ENCODE results near the gene OFD1.

Gene OFD1, protein sequence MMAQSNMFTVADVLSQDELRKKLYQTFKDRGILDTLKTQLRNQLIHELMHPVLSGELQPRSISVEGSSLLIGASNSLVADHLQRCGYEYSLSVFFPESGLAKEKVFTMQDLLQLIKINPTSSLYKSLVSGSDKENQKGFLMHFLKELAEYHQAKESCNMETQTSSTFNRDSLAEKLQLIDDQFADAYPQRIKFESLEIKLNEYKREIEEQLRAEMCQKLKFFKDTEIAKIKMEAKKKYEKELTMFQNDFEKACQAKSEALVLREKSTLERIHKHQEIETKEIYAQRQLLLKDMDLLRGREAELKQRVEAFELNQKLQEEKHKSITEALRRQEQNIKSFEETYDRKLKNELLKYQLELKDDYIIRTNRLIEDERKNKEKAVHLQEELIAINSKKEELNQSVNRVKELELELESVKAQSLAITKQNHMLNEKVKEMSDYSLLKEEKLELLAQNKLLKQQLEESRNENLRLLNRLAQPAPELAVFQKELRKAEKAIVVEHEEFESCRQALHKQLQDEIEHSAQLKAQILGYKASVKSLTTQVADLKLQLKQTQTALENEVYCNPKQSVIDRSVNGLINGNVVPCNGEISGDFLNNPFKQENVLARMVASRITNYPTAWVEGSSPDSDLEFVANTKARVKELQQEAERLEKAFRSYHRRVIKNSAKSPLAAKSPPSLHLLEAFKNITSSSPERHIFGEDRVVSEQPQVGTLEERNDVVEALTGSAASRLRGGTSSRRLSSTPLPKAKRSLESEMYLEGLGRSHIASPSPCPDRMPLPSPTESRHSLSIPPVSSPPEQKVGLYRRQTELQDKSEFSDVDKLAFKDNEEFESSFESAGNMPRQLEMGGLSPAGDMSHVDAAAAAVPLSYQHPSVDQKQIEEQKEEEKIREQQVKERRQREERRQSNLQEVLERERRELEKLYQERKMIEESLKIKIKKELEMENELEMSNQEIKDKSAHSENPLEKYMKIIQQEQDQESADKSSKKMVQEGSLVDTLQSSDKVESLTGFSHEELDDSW

DNA sequence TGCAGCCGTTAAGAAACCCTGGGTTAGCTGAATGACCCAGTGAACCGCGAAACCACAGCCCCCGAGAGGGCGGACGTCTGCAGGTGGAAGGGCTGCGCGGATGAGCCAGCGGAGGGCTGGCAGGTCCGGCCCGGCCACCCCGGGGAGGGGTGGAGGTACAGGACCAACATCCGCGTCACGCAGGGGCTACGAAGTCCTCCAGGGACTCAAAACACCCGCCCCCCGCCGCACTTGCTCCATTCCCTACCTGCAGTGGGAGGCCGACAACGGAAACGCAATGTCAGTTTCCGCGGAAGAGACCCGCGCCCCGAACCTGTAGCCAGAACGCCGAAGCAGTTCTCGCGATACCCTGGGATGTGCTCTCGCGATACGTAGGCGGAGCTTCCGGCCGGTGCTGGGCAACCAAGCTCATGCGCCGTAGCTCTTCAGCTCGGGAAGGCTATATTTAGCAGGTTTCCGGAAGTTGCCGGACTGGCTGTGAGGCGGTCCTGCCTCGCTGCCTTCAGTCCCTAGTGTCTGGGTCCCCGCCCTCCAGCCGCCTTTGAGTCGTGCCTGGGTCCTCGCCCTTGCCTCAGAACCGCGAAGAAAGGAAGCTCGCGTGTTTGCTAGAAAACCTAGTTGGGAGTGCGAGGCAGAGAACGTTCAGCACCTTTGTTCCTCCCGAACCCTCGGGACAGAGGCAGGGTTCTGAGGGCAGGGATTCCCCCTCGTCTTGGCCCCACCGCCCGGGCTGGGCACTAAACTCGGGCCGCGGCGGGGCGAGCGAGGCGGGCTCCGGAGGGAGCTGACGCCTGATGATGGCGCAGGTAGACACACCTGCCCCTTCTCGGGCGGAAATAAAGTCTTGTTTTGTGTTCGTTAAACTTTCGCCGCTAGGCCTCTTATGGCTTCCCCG lies at the start of gene OFD1, which contains the start of gene TRAPPC2:
Gene OFD1, plus strand, starts transcription at position 471 of the 895 bp plus-strand sequence. Its CDS starts 324 bp downstream, at position 795.
Gene TRAPPC2, minus strand, starts transcription at position 343 of the 895 bp plus-strand sequence. CDS start 14,657 bp downstream, outside the sequence.
- DNase-seq (ENCODE audit: low spot score): peak; percentile 90

DNA sequence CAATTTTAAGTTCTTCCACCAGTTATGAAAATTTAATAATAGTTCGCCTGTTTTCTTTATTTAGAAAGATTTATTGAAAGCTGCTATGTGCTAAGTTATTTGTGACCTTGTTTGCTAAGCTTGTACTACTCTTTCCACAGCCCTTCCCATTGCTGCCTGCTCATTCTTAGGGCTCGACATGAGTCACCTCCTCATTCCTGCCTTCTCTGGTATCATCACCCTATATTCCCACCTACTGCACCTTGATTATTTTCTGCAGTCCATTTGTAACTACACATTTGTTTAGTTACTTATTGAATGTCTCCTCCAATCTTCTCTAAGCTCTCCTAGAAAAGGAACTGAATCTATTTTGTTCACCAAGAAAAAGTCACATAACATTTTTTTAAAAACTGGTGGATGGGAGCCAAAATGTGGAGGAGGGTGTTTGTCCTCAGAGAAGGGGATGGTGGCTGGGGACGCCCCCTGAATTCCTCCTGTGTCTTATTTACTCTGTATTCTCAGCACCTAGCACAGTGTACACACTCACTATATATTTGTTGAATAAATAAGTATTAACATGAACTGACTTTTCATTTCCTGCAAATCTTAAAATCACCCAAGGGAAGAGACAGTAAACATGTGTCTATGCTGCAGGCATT lies 49.3 kb upstream of the OFD1 start:
- no peak for DNase-seq (ENCODE audit: low spot score)

DNA sequence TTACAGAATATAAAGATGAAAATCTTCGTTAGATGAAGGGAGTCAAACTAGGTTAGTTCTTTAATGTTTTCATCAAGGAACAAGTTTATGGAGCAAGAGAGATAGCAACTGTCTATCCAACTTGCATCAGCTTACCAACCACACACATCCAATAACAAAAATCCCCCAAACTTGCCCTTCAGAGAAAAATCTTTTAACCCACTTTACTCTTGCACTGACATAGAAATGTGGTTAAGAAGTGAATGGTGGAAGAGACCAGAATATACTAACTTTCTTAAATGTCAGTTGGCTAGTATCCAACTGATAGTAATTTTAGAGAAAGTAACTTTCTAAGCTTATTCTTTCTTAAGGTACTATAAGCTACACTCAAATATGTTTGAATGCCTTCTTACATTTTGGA lies 47.3 kb upstream of the OFD1 start:
- DNase-seq (ENCODE audit: low spot score): no peak

DNA sequence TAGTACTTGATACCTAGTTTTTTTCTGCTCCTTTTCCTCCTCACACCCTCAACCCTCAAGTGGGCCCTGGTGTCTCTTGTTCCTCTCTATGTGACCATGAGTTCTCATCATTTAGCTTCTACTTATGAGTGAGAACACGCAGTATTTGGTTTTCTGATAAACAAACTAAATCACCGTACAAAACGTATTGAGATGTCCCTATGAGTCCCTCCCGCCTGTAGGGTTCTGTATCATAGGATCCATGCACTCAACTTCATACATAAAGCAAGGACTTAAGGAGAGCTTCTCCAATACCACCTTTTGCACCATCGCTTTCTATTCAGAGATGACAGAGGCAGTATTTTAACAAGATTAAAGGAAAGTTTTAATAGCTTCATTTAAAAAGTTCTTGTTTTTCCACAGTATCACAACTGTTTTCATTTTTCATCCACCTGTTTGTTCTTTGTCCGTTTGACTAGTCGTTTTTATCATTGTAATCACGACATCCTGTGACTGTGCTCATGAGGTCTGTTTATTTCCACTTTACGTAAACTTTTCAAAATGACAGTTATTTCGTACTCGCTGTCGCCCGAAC lies 46.1 kb upstream of the OFD1 start:
- no peak for DNase-seq (ENCODE audit: low spot score)

DNA sequence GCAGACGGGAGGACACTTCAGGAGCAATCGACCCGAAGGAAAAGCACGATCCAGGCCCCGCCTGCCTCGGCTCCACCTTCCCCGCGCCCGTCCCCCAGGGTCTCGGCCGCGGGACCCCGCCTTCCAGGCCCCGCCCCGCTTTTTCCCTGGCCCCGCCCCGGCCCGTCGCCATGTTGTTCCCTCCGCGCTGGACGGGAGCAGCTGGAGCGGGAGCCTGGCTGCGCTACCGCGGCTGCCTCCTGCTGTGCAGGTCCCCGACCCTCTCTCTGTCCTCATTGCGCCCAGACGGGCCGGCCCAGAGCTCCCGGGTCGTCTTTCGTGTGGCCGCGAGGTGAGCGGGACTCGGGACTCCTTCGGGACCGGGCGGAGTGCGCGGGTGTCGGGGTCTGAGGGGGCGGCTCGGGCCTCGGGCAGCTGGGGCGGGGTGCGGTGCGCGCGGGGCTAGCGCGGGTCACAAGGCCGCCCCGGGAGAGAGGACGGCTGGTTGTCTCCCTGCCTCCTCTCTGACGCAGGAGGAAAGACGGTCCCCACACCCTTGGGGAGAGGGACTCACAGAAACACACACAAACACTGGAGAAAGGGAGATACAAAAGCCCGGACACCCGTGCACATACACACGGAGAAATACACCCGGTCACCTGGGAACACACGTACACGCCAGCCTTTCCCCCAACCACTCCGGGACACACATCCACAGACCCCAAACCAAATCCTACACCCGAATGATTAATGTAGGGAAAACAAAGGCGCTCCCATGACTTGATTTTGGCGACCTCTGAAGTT lies 45.4 kb upstream of the OFD1 start, which contains the start of gene RAB9A:
Gene RAB9A, plus strand, starts transcription at position 171 of the 783 bp plus-strand sequence. CDS start 19,619 bp downstream, outside the sequence.
- DNase-seq (ENCODE audit: low spot score): peak; percentile 74

DNA sequence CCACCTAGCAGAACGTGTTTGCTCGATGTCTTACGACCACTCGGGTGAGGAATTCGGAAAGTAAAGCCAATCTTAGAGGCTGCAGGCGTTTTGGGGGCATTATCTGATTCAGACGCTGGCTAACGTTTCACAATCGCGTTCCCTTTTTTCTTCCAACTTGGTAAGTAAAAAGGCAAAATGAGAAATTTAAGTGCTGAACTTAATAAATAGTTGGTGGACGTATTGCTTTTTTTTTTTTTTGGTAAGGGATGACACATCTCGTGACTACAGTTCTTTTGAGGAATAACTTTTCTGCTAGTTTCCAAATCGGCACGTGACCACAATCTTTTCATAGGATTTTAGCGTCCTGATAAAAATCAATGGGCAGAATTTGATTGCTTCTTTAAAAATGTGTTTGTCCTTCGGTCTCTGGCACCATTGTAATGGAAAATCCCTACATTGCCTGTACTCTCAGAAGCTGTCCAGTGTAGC lies 44.8 kb upstream of the OFD1 start:
- peak; percentile 39 for DNase-seq (ENCODE audit: low spot score)

DNA sequence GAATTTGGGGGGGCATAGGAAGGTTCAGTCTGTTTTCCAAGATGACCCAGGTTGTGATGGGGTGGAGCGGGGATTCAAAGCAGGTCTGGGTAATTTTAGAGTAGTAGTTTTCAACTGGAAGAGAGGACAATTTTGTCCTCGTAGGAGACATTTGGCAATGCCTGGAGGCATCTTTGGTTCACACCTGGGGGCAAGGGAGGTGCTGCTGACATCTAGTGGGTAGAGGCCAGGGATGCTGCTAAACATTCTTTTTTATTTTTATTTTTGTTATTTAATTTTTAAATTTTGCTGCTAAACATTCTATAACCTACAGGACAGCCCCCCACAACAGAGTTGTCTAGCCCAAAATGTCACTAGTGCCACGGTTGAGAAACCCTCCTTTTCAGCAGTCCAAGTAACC lies 43.7 kb upstream of the OFD1 start:
- no peak for DNase-seq (ENCODE audit: low spot score)

DNA sequence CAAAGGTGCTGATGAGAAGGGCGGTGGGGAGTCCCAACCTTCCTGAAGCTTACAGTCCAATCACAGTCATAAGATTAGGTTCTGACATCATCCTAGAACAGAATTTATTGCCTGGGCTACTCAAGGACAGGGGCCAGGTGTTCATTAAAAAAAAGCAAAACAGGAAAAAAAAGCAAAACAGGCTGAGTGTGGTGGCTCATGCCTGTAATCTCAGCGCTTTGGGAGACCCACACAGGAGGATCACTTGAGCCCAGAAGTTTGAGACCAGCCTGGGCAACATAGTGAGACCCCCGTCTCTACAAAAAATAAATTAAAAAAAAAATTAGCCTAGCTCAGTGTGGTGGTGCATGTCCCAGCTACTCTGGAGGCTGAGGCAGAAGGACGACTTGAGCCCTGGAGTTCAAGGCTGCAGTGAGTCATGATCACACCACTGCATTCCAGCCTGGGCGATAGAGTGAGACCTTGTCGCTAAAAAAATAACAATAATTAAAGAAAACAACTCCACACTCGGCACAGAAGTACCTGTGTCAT lies 42.6 kb upstream of the OFD1 start:
- DNase-seq (ENCODE audit: low spot score): no peak

DNA sequence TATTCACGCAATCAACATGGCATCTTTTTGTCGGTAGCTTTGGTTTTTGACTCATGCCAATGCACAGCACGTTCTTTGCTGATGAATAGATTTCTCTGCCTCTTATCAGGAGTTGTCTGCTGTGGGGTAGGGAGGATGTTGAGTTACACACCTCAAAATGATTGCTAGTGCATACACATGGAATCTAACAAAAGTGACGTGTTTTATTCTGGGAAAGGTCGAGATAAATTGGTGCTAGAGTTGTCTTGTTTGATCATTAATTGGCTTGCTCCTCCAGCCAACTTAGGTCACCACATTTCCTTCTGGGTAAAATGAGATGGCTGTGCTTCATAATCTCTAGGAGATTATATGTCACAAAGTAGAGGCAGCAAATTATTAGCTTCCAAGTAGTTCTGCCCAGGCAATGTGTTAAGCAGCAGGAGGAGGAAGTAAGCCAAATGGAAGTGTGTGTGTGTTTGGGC lies 41.7 kb upstream of the OFD1 start:
- DNase-seq (ENCODE audit: low spot score): no peak

DNA sequence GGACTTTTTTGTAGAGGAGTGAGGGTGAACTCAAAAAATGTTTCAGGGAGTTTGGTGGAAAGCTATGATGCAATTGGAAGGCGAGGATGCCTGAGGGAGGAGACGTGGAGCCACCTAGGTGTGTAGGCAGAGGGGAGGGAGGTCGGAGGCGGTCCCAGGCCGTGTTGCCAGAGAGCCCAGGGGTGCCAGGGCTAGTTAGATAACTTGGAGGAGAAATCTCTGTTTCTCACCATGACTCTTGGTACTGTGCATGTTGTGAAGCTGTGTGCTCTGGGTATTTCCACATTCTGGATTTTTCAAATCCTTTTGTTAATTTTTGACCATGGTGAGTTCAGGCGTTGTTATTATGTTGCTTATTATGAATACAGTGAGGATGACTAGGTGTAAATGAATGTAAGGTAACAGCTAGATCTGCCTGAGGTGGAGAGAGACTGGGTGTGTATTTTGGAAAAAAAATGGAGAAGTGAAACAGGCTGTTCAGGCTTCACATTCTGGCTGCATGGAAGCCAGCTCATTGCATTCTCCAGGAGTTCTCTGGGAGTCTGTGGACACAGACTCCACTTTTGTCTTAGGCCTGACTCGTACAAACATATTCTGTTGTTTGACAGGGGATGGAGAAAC lies 41.1 kb upstream of the OFD1 start:
- DNase-seq (ENCODE audit: low spot score): peak; percentile 44

DNA sequence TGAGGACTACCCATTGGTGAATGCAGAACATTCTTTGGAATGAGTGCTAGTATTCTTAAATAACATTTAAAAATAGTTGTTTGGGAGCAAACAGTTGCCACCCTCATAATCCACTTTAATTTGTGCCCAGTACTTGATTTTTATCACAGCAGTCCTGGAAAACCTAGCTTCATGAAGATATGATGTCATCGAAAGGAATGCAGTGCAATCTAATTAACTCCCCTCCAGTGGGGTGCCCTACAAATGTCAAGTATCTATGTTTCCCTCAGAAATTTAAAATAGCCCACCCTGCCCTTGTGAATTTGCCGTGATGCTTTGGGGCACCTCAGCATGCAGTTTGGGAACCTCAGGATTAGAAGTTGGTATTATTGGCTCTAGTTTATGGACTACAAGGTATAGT lies 40.2 kb upstream of the OFD1 start:
- DNase-seq (ENCODE audit: low spot score): no peak

DNA sequence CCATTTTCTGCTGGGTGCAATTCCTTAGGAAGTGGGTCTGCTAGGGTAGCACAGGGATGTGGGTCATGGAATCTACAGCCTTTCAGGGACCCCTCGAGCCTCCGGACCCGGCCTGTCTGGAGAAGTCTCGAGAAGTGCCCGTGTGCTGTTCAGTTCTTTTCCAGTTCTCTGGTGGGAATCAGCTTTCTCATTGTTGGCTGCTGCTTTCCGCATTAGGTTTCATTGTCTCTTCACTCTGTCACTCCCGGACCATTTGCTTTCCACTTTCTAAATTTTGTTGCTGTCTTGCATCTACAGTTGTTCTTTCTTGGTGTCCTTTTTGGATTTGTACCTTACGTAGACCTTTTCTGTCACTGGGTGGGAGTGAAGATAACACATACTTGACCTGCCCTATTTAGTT lies 39.6 kb upstream of the OFD1 start:
- DNase-seq (ENCODE audit: low spot score): no peak

DNA sequence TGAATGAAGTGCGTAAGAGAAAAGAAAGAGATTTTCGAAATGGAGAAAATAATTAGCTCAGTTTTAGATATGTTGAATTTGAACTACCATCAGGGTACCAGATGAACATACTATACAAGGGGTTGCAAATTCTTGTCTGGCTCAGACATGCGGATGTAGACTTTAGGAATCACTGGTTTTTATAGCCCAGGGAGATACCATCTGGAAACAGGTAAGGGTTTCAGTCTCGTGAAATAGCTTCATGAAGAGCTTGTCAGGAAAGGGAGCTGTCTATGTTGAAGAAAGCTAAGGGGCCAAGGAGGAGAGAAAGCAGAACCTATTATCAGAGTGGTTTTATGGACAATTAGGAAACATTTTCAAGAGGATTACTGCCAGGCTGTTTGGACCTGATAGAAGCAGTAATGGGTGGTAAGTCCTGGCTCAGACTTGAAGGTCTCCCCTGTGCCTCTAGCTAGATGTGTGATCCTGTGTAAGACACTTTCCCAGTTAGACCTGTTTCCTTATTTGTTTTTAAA lies 38.9 kb upstream of the OFD1 start:
- no peak for DNase-seq (ENCODE audit: low spot score)

DNA sequence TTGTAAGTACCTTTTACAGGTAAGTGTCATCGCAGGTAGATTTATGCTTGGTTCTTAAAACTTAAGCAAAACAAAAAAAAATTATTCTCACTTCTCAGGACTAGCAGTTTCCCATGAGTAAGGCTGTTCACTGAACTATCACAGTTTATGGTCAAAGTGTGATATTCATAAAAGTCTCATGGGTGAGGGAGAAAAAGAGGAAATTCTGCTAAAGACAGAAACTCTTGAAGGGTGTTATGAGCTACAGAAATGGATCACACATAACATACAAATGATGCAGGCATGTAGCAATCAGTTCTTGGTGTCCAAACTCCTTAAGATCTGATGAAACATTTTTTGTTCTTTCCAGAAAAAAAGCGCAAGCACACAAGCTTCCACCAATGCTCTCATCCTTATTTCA lies 37.1 kb upstream of the OFD1 start:
- DNase-seq (ENCODE audit: low spot score): no peak

DNA sequence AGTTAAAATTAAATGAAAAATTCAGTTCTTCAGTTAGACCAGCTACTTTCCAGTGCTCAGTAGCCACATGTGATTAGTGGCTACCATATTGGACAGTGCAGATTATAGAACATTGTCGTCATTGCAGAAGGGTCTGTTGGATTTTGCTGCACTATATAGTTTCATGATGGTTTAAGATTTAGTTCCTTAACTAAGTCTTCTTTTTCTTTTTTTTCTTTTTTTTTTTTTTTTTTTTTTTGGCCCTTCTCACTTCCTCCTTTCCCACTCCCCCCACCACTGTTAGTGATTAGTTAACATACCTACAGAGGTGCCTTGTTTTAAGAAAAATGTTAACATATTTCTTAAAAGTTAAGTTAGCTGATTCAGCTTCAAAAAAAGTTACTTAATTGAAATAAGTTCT lies 36.6 kb upstream of the OFD1 start:
- no peak for DNase-seq (ENCODE audit: low spot score)

DNA sequence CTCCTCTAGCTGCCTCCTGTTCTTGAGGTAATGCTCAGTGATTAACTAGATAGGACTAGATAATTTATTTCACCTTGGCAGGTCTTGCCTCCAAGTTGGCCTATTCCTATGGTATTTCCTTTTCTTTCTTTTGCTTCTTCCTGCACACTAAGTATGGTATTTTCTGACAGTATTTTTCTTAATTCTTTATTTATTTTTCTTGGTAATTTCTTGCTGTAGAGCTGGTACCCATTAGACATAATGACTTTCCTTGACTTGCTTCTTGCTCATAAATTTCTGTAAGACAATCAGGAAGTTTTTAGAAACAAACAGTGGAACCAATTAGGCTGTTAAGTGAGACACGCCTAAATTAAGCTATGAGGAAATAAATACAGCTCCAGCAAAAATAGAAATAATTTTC lies 36.1 kb upstream of the OFD1 start:
- no peak for DNase-seq (ENCODE audit: low spot score)

DNA sequence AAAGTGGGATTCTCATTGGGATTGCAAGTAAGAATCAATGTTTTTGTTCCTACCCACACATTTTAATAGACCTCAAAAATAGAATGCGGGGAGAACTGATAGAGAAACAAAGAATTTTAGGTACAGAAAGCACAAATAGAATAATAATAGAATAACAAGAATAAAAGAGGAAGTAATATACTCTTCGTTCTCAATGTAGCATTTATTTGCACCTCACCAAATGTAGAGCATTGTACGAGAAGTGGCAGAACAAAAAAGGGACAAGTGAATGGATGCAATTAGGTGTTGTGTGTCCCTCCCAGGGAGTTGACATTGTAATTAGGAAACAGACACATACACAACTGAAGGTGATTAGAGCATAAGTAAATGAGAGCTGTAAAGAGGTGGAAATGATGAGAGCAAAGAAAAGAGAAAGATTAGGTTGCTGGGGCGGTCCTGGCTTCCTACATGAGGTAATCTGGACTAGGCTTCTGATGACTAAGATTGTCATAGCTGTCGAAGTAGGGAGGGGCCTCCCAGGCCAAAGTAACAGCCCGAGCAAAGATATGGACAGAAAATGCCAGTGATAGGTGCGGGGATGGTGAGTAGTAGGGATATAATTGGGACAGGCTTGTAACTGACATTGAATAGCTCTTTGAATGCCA lies 35.2 kb upstream of the OFD1 start:
- DNase-seq (ENCODE audit: low spot score): no peak

DNA sequence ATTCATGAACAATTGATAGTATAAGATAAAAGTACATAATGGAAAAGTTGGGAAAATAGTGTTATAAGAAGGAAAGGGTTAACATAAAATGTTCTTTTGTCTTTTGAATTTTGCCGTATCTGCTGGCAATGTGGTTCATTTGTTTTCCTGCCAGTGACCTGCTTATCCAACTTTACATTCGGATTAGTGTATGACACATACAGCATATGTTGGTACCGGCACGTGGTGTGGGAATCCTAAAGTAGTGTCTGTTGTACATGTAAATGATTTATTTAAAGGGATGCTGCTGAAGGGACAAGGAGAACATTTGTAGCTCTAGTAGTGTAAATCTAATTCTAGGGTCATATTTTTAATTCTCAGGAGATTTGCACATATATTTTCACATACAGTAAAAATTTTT lies 34.2 kb upstream of the OFD1 start:
- no peak for DNase-seq (ENCODE audit: low spot score)
